NCI-H1092 (cell line): ENCODE measurements around the gene ZFYVE27.

Experiments
- DNase-seq: peaks from one replicate; lab custom pipeline; 2025; lab: John Stamatoyannopoulos, UW

Gene ZFYVE27

GRCh38 chr10:97791824-97792721 lies 55.1 kb downstream of the ZFYVE27 start:
- DNase-seq, result peak; percentile 31

GRCh38 chr10:97795886-97796285 lies 59.0 kb downstream of the ZFYVE27 start:
- DNase-seq, result no peak

GRCh38 chr10:97796651-97797050 lies 59.7 kb downstream of the ZFYVE27 start:
- no peak for DNase-seq

GRCh38 chr10:97798958-97799610 lies 62.2 kb downstream of the ZFYVE27 start:
- no peak for DNase-seq

- no peak for DNase-seq
These were observed 63.5 kb downstream of the ZFYVE27 start for GRCh38 chr10:97800474-97800873.

- DNase-seq, result no peak
These were observed 64.5 kb downstream of the ZFYVE27 start for GRCh38 chr10:97801422-97801821.

GRCh38 chr10:97805096-97805884 lies 68.4 kb downstream of the ZFYVE27 start:
- DNase-seq, result no peak

- DNase-seq, result no peak
These were observed 69.0 kb downstream of the ZFYVE27 start for GRCh38 chr10:97805949-97806348.

GRCh38 chr10:97810446-97810845 lies 73.5 kb downstream of the ZFYVE27 start:
- DNase-seq, result no peak
